ENCODE measurements around the gene PXK.
"Not testable (repeated sequence)": the region's sequence is repeated elsewhere in the genome, so short reads cannot be mapped to it uniquely, and the experiment has no call there.

The PXK gene

DNA sequence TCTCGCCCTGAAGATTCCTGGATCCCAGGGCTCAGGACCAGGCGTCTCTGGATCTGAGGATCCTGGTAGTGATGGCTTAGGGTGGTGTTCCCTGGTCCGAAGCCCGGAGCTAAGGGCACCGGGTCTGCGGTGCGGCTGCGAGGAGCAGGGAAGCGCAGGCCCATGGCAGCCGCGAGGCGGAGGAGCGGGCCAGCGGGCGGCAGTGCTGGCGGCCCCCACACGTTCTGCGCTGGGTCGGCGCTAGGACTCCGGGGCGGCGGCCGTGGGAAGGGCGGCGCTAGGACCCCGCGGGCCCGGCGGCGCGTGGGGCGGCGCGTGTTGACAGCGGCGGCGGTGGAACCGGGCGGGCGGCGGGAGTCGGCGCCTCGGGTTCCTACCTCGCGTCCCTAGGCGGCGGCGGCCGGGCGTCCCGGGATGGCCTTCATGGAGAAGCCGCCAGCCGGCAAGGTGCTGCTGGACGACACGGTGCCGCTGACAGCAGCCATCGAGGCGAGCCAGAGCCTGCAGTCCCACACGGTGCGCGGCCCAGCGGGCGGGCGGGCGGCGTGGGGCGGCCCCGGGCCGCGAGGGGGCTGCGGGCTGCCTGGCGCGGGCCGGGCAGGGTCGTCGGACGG lies at the start of gene PXK:
PXK (plus strand) TSS at position 318 of the 614 bp plus-strand sequence; CDS start at position 415, 97 bp downstream.
- H3K27ac ChIP-seq, result peak within 1 kb of the TSS; percentile 62
- TF ChIP-seq CTCF (conservative IDR thresholded peaks at IDR 0.05) (peak; percentile 3), ZFX (IDR thresholded peaks at IDR 0.05) (peak; percentile 86)

DNA sequence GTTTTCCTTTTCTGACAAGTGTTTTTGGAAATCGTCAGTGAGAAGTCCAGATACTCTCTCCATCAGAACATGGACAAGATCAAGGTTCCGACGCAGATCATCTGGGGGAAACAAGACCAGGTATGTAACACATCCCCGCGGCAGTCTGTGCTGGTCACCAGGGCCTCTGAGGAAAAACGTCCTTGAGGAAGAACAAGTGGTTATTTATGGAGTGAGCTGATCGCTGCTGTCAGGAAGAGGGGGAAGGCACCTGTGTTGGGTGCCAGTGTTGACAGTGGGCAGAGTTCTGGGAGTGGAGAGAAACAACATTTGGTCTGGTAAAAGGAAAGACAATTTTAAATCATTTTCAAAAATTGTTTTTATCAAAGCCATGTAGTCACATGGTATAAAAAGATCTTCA lies 47.4 kb upstream of the PXK start:
- TF ChIP-seq CTCF (conservative IDR thresholded peaks at IDR 0.05) (no peak), ZFX (IDR thresholded peaks at IDR 0.05) (no peak)
- no peak overlapping the region for H3K27ac ChIP-seq

- no peak overlapping the region for H3K27ac ChIP-seq
- no peak for TF ChIP-seq CTCF (conservative IDR thresholded peaks at IDR 0.05)
- no peak for TF ChIP-seq ZFX (IDR thresholded peaks at IDR 0.05)
Observed at GRCh38 chr3:58287354-58287753, 45.3 kb upstream of the PXK start.

DNA sequence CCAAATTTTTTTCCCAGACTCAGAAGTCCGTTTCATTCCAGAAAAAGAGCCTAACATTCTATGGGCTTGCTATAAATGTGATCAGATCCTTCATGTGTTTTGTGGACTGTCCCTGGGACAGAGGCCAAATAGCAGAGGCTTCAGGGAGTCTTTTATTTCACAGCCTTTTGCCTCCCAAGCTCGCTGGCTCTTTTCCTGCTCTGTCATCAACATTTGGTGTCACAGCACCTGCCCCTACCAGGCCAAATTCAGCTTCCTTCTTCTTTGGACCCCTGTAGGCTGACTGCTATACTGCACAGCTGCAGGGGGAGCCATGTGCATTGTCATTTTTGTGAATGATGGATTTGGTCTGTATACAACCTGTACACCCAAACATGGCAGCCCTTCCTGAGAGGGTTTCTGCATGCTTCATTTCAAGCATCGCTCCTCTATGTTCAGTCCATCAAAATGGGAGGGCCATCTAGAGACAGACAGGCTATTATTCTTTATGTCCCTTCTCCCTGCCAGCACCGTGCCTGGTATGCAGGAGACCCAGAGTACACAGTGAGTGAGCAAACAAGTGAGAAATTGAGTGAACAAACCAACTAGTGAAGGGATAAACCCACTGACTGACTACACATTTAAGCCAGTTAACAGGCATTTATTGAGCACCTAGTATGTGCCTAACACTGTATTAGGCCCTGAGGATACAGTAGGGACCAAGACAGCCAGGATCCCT lies 44.5 kb upstream of the PXK start:
- no peak for TF ChIP-seq ZFX (IDR thresholded peaks at IDR 0.05)
- no peak for TF ChIP-seq CTCF (conservative IDR thresholded peaks at IDR 0.05)
- H3K27ac ChIP-seq, result no peak overlapping the region

DNA sequence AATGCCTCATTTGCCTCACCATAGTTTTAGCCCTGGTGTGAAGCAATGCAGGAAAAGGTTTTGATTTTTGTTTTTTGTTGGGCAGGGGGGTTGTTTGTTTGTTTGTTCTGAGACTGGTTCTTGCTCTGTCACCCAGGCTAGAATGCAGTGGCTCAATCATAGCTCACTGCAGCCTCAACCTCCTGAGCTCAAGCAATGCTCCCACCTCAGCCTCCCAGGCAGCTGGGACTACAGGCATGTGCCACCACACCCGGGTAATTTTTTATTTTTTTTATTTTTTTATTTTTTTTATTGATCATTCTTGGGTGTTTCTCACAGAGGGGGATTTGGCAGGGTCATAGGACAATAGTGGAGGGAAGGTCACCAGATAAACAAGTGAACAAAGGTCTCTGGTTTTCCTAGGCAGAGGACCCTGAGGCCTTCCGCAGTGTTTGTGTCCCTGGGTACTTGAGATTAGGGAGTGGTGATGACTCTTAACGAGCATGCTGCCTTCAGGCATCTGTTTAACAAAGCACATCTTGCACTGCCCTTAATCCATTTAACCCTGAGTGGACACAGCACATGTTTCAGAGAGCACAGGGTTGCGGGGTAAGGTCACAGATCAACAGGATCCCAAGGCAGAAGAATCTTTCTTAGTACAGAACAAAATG lies 43.6 kb upstream of the PXK start:
- H3K27ac ChIP-seq, result not testable (repeated sequence)

DNA sequence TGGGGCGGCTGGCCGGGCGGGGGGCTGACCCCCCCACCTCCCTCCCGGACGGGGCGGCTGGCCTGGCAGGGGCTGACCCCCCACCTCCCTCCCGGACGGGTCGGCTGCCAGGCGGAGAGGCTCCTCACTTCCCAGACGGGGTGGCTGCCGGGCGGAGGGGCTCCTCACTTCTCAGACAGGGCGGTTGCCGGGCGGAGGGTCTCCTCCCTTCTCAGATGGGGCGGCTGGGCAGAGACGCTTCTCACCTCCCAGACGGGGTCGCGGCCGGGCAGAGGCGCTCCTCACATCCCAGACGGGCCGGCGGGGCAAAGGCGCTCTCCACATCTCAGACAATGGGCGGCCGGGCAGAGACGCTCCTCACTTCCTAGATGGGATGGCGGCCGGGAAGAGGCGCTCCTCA lies 42.2 kb upstream of the PXK start:
- not testable (repeated sequence) for H3K27ac ChIP-seq

- TF ChIP-seq ZFX (IDR thresholded peaks at IDR 0.05) (no peak), CTCF (conservative IDR thresholded peaks at IDR 0.05) (no peak)
- no peak overlapping the region for H3K27ac ChIP-seq
Observed at GRCh38 chr3:58291671-58292338, 40.9 kb upstream of the PXK start.

DNA sequence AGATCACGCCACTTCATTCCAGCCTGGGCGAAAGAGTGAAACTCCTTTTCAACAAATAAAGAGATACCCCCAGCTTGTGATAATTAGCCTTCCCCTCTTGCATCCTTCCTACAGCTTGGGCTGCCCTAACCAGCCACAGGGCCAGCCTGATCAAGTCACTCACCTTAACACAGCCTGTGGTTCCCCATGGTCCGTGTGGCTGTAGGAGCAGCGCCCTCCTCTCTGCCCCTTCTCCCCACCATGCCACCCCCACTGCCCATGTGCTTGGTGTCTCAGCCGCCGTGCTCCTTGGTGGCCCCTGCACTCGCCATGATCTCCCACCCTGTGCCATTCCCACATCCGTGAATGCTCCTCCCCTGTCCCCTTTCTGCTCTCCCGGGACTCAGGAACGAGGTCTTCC lies 39.8 kb upstream of the PXK start:
- H3K27ac ChIP-seq, result no peak overlapping the region
- no peak for TF ChIP-seq CTCF (conservative IDR thresholded peaks at IDR 0.05)
- no peak for TF ChIP-seq ZFX (IDR thresholded peaks at IDR 0.05)
